Testis (tissue), 2 donors: Measurements from ENCODE around the gene RALGPS2.

Experiments
- CTCF ChIP-seq, 3 experiments: fragments of 450-650 bp in 2 of 3; fragments of 200-600 bp in 1 of 3; sonication (generic) in 1 of 3; IDR thresholded peaks; one replicate each; pipeline ENCODE4 v1.5.1; 2016 to 2019; ENCODE audit warnings: antibody characterized with exemption in 3 of 3, mild to moderate bottlenecking in 2 of 3, moderate library complexity in 1 of 3
- POLR2A ChIP-seq: fragments of 450-650 bp; IDR thresholded peaks from one replicate; pipeline ENCODE4 v1.6.1; 2017; ENCODE audit warnings: antibody characterized with exemption, mild to moderate bottlenecking, moderate library complexity

GRCh38 chr1:178733972-178734371 lies 8.9 kb downstream of the RALGPS2 start:
- peak in 2 of 3 experiments; percentile 10 to 32 for TF ChIP-seq CTCF (IDR thresholded peaks at IDR 0.05)
- no peak for TF ChIP-seq POLR2A
